Measurements from ENCODE around the gene PLD1.

The PLD1 gene

DNA sequence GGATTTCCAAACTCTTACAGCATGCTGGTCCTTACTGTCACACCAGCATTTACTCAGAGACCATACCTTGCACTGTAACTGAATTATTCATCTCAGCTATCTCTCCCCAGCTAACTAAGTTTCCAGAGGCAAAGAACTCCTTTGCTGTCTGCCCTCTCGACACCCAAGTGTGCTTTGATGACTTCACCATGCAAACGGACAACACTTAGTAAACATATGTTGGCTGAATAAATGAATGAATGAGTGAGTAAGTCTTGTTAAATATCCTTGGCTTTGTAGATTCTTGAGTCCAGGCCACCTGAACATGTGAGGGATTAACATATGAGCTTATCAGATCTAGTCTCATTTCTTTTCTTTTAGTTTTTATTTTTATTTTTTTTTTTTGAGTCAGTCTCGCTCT lies 138.2 kb downstream of the PLD1 start:
- TF ChIP-seq GATA3 (IDR thresholded peaks at IDR 0.05; ENCODE audit: low read depth, low read length): no peak
- TF ChIP-seq GATA2 (IDR thresholded peaks at IDR 0.05; ENCODE audit: low read depth, low read length): no peak

GRCh38 chr3:171671709-171672108 lies 138.6 kb downstream of the PLD1 start:
- TF ChIP-seq GATA3 (IDR thresholded peaks at IDR 0.05; ENCODE audit: low read depth, low read length) (no peak), GATA2 (IDR thresholded peaks at IDR 0.05; ENCODE audit: low read depth, low read length) (no peak)

DNA sequence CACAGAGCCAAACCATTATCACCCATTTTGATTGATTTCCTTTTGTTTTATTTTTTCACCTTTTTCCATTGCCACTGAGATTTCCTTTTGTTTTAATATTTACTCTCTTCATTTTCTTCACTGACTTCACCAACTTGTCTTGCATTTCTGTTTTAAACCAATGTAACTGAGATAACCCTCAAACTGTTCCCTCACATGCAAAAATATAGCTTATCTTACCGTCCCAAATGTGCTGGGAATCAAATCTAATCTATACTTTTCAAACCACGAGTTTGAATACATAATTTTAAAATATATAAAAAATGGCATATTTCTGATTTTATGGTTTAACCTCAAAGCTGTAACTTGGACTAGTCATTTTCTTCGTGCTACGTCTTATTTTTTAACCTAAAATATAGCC lies 143.8 kb downstream of the PLD1 start:
- no peak for TF ChIP-seq GATA3 (IDR thresholded peaks at IDR 0.05; ENCODE audit: low read depth, low read length)
- no peak for TF ChIP-seq GATA2 (IDR thresholded peaks at IDR 0.05; ENCODE audit: low read depth, low read length)

DNA sequence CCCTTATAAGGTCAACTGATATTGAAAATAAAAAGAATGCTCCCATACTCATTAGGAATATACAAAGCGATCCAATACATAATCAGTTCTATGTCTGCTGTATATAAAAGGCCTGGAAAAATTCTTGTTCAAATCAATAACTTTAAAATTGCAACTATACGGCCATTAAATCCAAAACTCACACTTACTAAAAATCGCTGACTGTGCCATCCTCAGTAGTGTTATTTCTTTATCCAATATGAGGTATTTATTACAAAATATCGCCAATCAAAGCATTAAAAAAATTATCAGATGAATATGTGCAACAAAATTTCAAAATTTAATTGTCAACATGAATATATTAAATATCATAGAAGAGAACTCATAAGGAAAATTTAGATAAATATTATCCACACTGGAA lies 146.5 kb downstream of the PLD1 start:
- TF ChIP-seq GATA3 (IDR thresholded peaks at IDR 0.05; ENCODE audit: low read depth, low read length) (no peak), GATA2 (IDR thresholded peaks at IDR 0.05; ENCODE audit: low read depth, low read length) (no peak)

- TF ChIP-seq GATA3 (IDR thresholded peaks at IDR 0.05; ENCODE audit: low read depth, low read length): no peak
- TF ChIP-seq GATA2 (IDR thresholded peaks at IDR 0.05; ENCODE audit: low read depth, low read length): no peak
Measured at GRCh38 chr3:171661484-171661883, 148.8 kb downstream of the PLD1 start.

- no peak for TF ChIP-seq GATA2 (IDR thresholded peaks at IDR 0.05; ENCODE audit: low read depth, low read length)
Measured at GRCh38 chr3:171660188-171660587, 150.1 kb downstream of the PLD1 start.

- TF ChIP-seq GATA3 (IDR thresholded peaks at IDR 0.05; ENCODE audit: low read depth, low read length) (no peak), GATA2 (IDR thresholded peaks at IDR 0.05; ENCODE audit: low read depth, low read length) (no peak)
Measured at GRCh38 chr3:171658841-171659240, 151.4 kb downstream of the PLD1 start.

GRCh38 chr3:171654809-171655208 lies 155.5 kb downstream of the PLD1 start:
- TF ChIP-seq GATA3 (IDR thresholded peaks at IDR 0.05; ENCODE audit: low read depth, low read length): no peak
- no peak for TF ChIP-seq GATA2 (IDR thresholded peaks at IDR 0.05; ENCODE audit: low read depth, low read length)

DNA sequence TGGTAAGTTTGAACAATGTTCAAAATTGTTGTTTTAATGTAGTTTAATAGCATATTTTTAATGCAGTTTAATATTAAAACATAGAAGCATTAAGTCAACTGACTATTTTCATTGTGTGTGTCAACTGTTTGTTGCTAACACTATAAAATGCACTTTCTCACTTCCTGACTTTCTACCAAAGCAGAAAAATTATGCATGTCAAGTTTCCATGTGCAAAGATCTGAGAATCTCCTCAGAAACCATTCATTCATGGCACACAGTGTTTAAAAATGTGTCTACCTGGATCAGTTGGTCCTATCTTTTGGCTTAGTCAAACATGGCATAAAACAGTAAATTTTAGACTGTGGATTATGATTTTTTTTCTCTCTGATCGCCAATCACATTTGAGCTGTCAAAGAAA lies 156.0 kb downstream of the PLD1 start:
- TF ChIP-seq GATA2 (IDR thresholded peaks at IDR 0.05; ENCODE audit: low read depth, low read length): no peak
- no peak for TF ChIP-seq GATA3 (IDR thresholded peaks at IDR 0.05; ENCODE audit: low read depth, low read length)

GRCh38 chr3:171653701-171654100 lies 156.6 kb downstream of the PLD1 start:
- no peak for TF ChIP-seq GATA2 (IDR thresholded peaks at IDR 0.05; ENCODE audit: low read depth, low read length)
- TF ChIP-seq GATA3 (IDR thresholded peaks at IDR 0.05; ENCODE audit: low read depth, low read length): no peak

GRCh38 chr3:171652932-171653331 lies 157.4 kb downstream of the PLD1 start:
- TF ChIP-seq GATA3 (IDR thresholded peaks at IDR 0.05; ENCODE audit: low read depth, low read length): no peak
- no peak for TF ChIP-seq GATA2 (IDR thresholded peaks at IDR 0.05; ENCODE audit: low read depth, low read length)

GRCh38 chr3:171649911-171650592 lies 160.2 kb downstream of the PLD1 start:
- TF ChIP-seq GATA2 (IDR thresholded peaks at IDR 0.05; ENCODE audit: low read depth, low read length): no peak
- no peak; the same call in 1 of the 2 replicates for TF ChIP-seq GATA3 (IDR thresholded peaks at IDR 0.05; ENCODE audit: low read depth, low read length)

GRCh38 chr3:171649267-171649666 lies 161.0 kb downstream of the PLD1 start:
- TF ChIP-seq GATA3 (IDR thresholded peaks at IDR 0.05; ENCODE audit: low read depth, low read length) (no peak), GATA2 (IDR thresholded peaks at IDR 0.05; ENCODE audit: low read depth, low read length) (no peak)

GRCh38 chr3:171648069-171648468 lies 162.2 kb downstream of the PLD1 start:
- TF ChIP-seq GATA2 (IDR thresholded peaks at IDR 0.05; ENCODE audit: low read depth, low read length) (no peak), GATA3 (IDR thresholded peaks at IDR 0.05; ENCODE audit: low read depth, low read length) (no peak)

GRCh38 chr3:171646357-171647133 lies 163.7 kb downstream of the PLD1 start:
- TF ChIP-seq GATA2 (IDR thresholded peaks at IDR 0.05; ENCODE audit: low read depth, low read length) (no peak), GATA3 (IDR thresholded peaks at IDR 0.05; ENCODE audit: low read depth, low read length) (no peak)
